Neural progenitor cell (in vitro differentiated cells): Measurements from ENCODE around the gene KLK3. TPM values are rescaled to one million over a fixed set of nuclear protein-coding genes. Genes with fewer than 3 reads are reported as not detected.

ENCODE experiments used
- DNase-seq: peaks from one replicate; pipeline ENCODE4 v3.0.0-alpha.2; 2016; ENCODE audit warnings: low spot score
- H2AFZ ChIP-seq: fragments of 200-600 bp; sonication (generic); replicated peaks from 2 replicates; pipeline ENCODE4 v1.6.1; 2016; ENCODE audit warnings: antibody characterized with exemption
- H3F3A ChIP-seq: fragments of 200-600 bp; sonication (generic); 2 replicates; pipeline ENCODE4 v1.6.1; 2016; ENCODE audit warnings: antibody characterized with exemption, low read depth
- H3K27ac ChIP-seq: fragments of 200-600 bp; sonication (generic); 2 replicates; pipeline ENCODE4 v1.5.1; 2016; ENCODE audit warnings: mild to moderate bottlenecking
- H3K27me3 ChIP-seq: fragments of 200-600 bp; sonication (generic); 2 replicates; pipeline ENCODE4 v1.6.1; 2016; ENCODE audit warnings: mild to moderate bottlenecking, moderate library complexity
- H3K36me3 ChIP-seq: fragments of 200-600 bp; sonication (generic); 2 replicates; pipeline ENCODE4 v1.5.1; 2016
- H3K4me1 ChIP-seq: fragments of 200-600 bp; sonication (generic); 2 replicates; pipeline ENCODE4 v1.6.1; 2016; ENCODE audit warnings: mixed run types
- H3K4me2 ChIP-seq: fragments of 200-600 bp; sonication (generic); 2 replicates; pipeline ENCODE4 v1.6.1; 2016
- H3K4me3 ChIP-seq: fragments of 200-600 bp; sonication (generic); 2 replicates; pipeline ENCODE4 v1.5.1; 2016
- H3K79me2 ChIP-seq: fragments of 200-600 bp; sonication (generic); 2 replicates; pipeline ENCODE4 v1.6.1; 2016; ENCODE audit warnings: low read depth
- H3K9ac ChIP-seq: fragments of 200-600 bp; sonication (generic); 2 replicates; pipeline ENCODE4 v1.6.1; 2016
- H3K9me3 ChIP-seq: fragments of 200-600 bp; sonication (generic); 2 replicates; pipeline ENCODE4 v1.5.1; 2016; ENCODE audit warnings: low read depth
- H4K20me1 ChIP-seq: fragments of 200-600 bp; sonication (generic); 2 replicates; pipeline ENCODE4 v1.6.1; 2016; ENCODE audit warnings: low read depth
- H3K27ac Mint-ChIP-seq: 3 replicates; pipeline ENCODE4 v1.8.0; 2021; ENCODE audit warnings: mixed read lengths
- H3K27me3 Mint-ChIP-seq: 2 replicates; pipeline ENCODE4 v1.8.0; 2022; ENCODE audit warnings: low read depth, mild to moderate bottlenecking, inconsistent platforms, moderate library complexity, mixed read lengths; ENCODE audit not compliant: insufficient read depth
- H3K36me3 Mint-ChIP-seq: 3 replicates; pipeline ENCODE4 v1.8.0; 2021; ENCODE audit warnings: mixed read lengths
- H3K4me1 Mint-ChIP-seq: 3 replicates; pipeline ENCODE4 v1.8.0; 2021; ENCODE audit warnings: mixed read lengths
- H3K4me3 Mint-ChIP-seq: 3 replicates; pipeline ENCODE4 v1.8.0; 2021; ENCODE audit warnings: mild to moderate bottlenecking, moderate library complexity, mixed read lengths
- H3K9me3 Mint-ChIP-seq: 3 replicates; pipeline ENCODE4 v1.8.0; 2020; ENCODE audit warnings: mixed read lengths
- CTCF ChIP-seq: fragments of 200-600 bp; sonication (generic); IDR thresholded peaks from 2 replicates; pipeline ENCODE4 v1.5.1; 2017; ENCODE audit warnings: antibody characterized with exemption, mild to moderate bottlenecking
- EZH2 ChIP-seq: fragments of 200-600 bp; sonication (generic); IDR thresholded peaks from 2 replicates; pipeline ENCODE4 v1.6.1; 2017; ENCODE audit warnings: antibody characterized with exemption, mild to moderate bottlenecking, moderate library complexity
- EZH2phosphoT487 ChIP-seq: fragments of 200-600 bp; sonication (generic); IDR thresholded peaks from 2 replicates; pipeline ENCODE4 v1.6.1; 2017; ENCODE audit warnings: antibody characterized with exemption
- total RNA-seq: library from RNA; depleted of rRNA; stranded (reverse); fragments of >200 nt; gene quantifications from 2 replicates; pipeline ENCODE4 v1.2.3, GENCODE V29; 2015; ENCODE audit warnings: low replicate concordance

The KLK3 gene
- total RNA-seq, 1 donor from 2014 or later = not detected

GRCh38 chr19:50833802-50834167 lies 20.9 kb upstream of the KLK3 start:
- Mint-ChIP-seq H3K4me3 (no peak overlapping the region), H3K36me3 (peaks cover 2% of the 10 kb centered on the region), H3K27ac (no peak overlapping the region), H3K9me3 (peaks cover 4% of the 10 kb centered on the region), H3K27me3 (peaks cover 45% of the 10 kb centered on the region), H3K4me1 (peaks cover 10% of the 10 kb centered on the region)
- H3K27me3 ChIP-seq = peaks cover 62% of the 10 kb centered on the region
- no peaks in the 10 kb centered on the region for H3K9me3 ChIP-seq
- H4K20me1 ChIP-seq = no peaks in the 10 kb centered on the region
- H3K36me3 ChIP-seq = no peaks in the 10 kb centered on the region
- no peak overlapping the region for H3K4me2 ChIP-seq
- no peaks in the 10 kb centered on the region for H3K79me2 ChIP-seq
- H3K9ac ChIP-seq = no peak overlapping the region
- DNase-seq = no peak
- no peak overlapping the region for H3K4me3 ChIP-seq
- no peaks in the 10 kb centered on the region for H3F3A ChIP-seq
- no peak overlapping the region for H2AFZ ChIP-seq
- no peaks in the 10 kb centered on the region for H3K4me1 ChIP-seq
- no peak overlapping the region for H3K27ac ChIP-seq
- TF ChIP-seq EZH2 (no peak), CTCF (no peak), EZH2phosphoT487 (no peak)

- H3K27ac ChIP-seq = no peak overlapping the region
- no peak for TF ChIP-seq CTCF
- TF ChIP-seq EZH2 = no peak
- TF ChIP-seq EZH2phosphoT487 = no peak
- H3K4me3 Mint-ChIP-seq = peak overlapping the region; percentile 75
- peak overlapping the region; percentile 94 for H2AFZ ChIP-seq
- no peaks in the 10 kb centered on the region for H3F3A ChIP-seq
- peaks cover 4% of the 10 kb centered on the region for H3K9me3 Mint-ChIP-seq
- no peaks in the 10 kb centered on the region for H3K36me3 ChIP-seq
- peaks cover 2% of the 10 kb centered on the region for H3K36me3 Mint-ChIP-seq
- DNase-seq = no peak
- H3K27me3 Mint-ChIP-seq = peaks cover 42% of the 10 kb centered on the region
- no peaks in the 10 kb centered on the region for H3K79me2 ChIP-seq
- no peaks in the 10 kb centered on the region for H3K9me3 ChIP-seq
- peak overlapping the region; percentile 61 for H3K4me3 ChIP-seq
- no peaks in the 10 kb centered on the region for H3K4me1 ChIP-seq
- no peaks in the 10 kb centered on the region for H4K20me1 ChIP-seq
- peak overlapping the region; percentile 82 for H3K4me2 ChIP-seq
- no peak overlapping the region for H3K27ac Mint-ChIP-seq
- peaks cover 10% of the 10 kb centered on the region for H3K4me1 Mint-ChIP-seq
- H3K27me3 ChIP-seq = peaks cover 72% of the 10 kb centered on the region
- no peak overlapping the region for H3K9ac ChIP-seq
These were observed 19.5 kb upstream of the KLK3 start for GRCh38 chr19:50835103-50835784.

- Mint-ChIP-seq H3K4me3 (peak overlapping the region; percentile 91), H3K4me1 (peaks cover 10% of the 10 kb centered on the region), H3K9me3 (peaks cover 4% of the 10 kb centered on the region), H3K27ac (peak overlapping the region; percentile 81), H3K27me3 (peaks cover 41% of the 10 kb centered on the region), H3K36me3 (peaks cover 2% of the 10 kb centered on the region)
- H2AFZ ChIP-seq = peak overlapping the region; percentile 94
- H3K79me2 ChIP-seq = no peaks in the 10 kb centered on the region
- H3F3A ChIP-seq = no peaks in the 10 kb centered on the region
- no peak overlapping the region for H3K9ac ChIP-seq
- no peak overlapping the region for H3K27ac ChIP-seq
- H3K27me3 ChIP-seq = peaks cover 80% of the 10 kb centered on the region
- H3K9me3 ChIP-seq = no peaks in the 10 kb centered on the region
- H3K4me1 ChIP-seq = no peaks in the 10 kb centered on the region
- no peaks in the 10 kb centered on the region for H4K20me1 ChIP-seq
- DNase-seq = peak; percentile 79
- H3K4me2 ChIP-seq = peak overlapping the region; percentile 82
- H3K36me3 ChIP-seq = no peaks in the 10 kb centered on the region
- H3K4me3 ChIP-seq = peak overlapping the region; percentile 61
- TF ChIP-seq EZH2 (no peak), EZH2phosphoT487 (peak; percentile 52), CTCF (peak; percentile 10)
These were observed 18.8 kb upstream of the KLK3 start for GRCh38 chr19:50835785-50836542.
